GM23338 (cell line): ENCODE data around the gene SORD. TPM values are rescaled to one million over a fixed set of nuclear protein-coding genes. Genes with fewer than 3 reads are reported as not detected.

Experiments
- ATAC-seq: fragments of 200-7000 bp; cut with Tn5 transposase; 3 replicates; pipeline ENCODE4 v1.9.1; 2020
- DNase-seq: peaks from one replicate; pipeline ENCODE4 v3.0.0-alpha.2; 2015; ENCODE audit warnings: low spot score
- H2AFZ ChIP-seq: fragments of 200-600 bp; sonication (generic); 2 replicates; pipeline ENCODE4 v1.8.0; 2016; ENCODE audit warnings: antibody characterized with exemption, mild to moderate bottlenecking, moderate library complexity
- H3F3A ChIP-seq: fragments of 200-600 bp; sonication (generic); replicated peaks from 2 replicates; pipeline ENCODE4 v1.8.0; 2017; ENCODE audit warnings: antibody characterized with exemption, mixed run types, low read depth
- H3K27ac ChIP-seq: fragments of 200-600 bp; sonication (generic); 2 replicates; pipeline ENCODE4 v1.6.1; 2016; ENCODE audit warnings: low read depth
- H3K27me3 ChIP-seq: fragments of 200-600 bp; sonication (generic); 2 replicates; pipeline ENCODE4 v1.8.0; 2016; ENCODE audit warnings: mild to moderate bottlenecking, mixed run types, moderate library complexity; ENCODE audit not compliant: insufficient read depth
- H3K36me3 ChIP-seq: fragments of 200-600 bp; sonication (generic); 2 replicates; pipeline ENCODE4 v1.8.0; 2016; ENCODE audit warnings: mild to moderate bottlenecking; ENCODE audit not compliant: insufficient read depth
- H3K4me1 ChIP-seq: fragments of 200-600 bp; sonication (generic); 2 replicates; pipeline ENCODE4 v1.8.0; 2016; ENCODE audit warnings: mild to moderate bottlenecking, moderate library complexity; ENCODE audit not compliant: insufficient read depth
- H3K4me2 ChIP-seq: fragments of 200-600 bp; sonication (generic); 2 replicates; pipeline ENCODE4 v1.7.1; 2017; ENCODE audit warnings: mixed run types
- H3K4me3 ChIP-seq: fragments of 200-600 bp; sonication (generic); 2 replicates; pipeline ENCODE4 v1.6.1; 2016; ENCODE audit warnings: mixed run types
- H3K79me2 ChIP-seq: fragments of 200-600 bp; sonication (generic); replicated peaks from 2 replicates; pipeline ENCODE4 v1.8.0; 2017; ENCODE audit warnings: mild to moderate bottlenecking; ENCODE audit not compliant: insufficient read depth
- H3K9me2 ChIP-seq: fragments of 200-600 bp; sonication (generic); 2 replicates; pipeline ENCODE4 v1.8.0; 2017; ENCODE audit not compliant: insufficient read depth
- H4K20me1 ChIP-seq: fragments of 200-600 bp; sonication (generic); replicated peaks from 2 replicates; pipeline ENCODE4 v1.8.0; 2017; ENCODE audit warnings: mild to moderate bottlenecking; ENCODE audit not compliant: insufficient read depth
- H3K27ac Mint-ChIP-seq: 2 replicates; pipeline ENCODE4 v1.8.0; 2020; ENCODE audit warnings: inconsistent platforms, mild to moderate bottlenecking, moderate library complexity, mixed read lengths
- H3K27me3 Mint-ChIP-seq: 3 replicates; pipeline ENCODE4 v1.8.0; 2022; ENCODE audit warnings: low read depth, mild to moderate bottlenecking, moderate library complexity, mixed read lengths, inconsistent platforms; ENCODE audit not compliant: insufficient read depth, poor library complexity
- H3K36me3 Mint-ChIP-seq: 3 replicates; pipeline ENCODE4 v1.8.0; 2021; ENCODE audit warnings: low read depth, mild to moderate bottlenecking, inconsistent platforms, moderate library complexity, mixed read lengths
- H3K4me1 Mint-ChIP-seq: 3 replicates; pipeline ENCODE4 v1.8.0; 2020; ENCODE audit warnings: mild to moderate bottlenecking, inconsistent platforms, mixed read lengths
- H3K4me3 Mint-ChIP-seq: 3 replicates; pipeline ENCODE4 v1.8.0; 2021; ENCODE audit warnings: moderate library complexity, mild to moderate bottlenecking, inconsistent platforms, mixed read lengths
- H3K9me3 Mint-ChIP-seq: 3 replicates; pipeline ENCODE4 v1.8.0; 2020; ENCODE audit warnings: moderate library complexity, mild to moderate bottlenecking, inconsistent platforms, mixed read lengths
- CREB1 ChIP-seq: fragments of 250-450 bp; sonication (Bioruptor Pico); IDR thresholded peaks from 2 replicates; pipeline ENCODE4 v1.5.0; 2020; ENCODE audit warnings: low read depth, mild to moderate bottlenecking, moderate library complexity
- CTCF ChIP-seq, 2 experiments: fragments of 200-600 bp in 1 of 2; sonication (generic) in 1 of 2; conservative IDR thresholded peaks; 2 replicates each; pipeline versions ENCODE4 v1.5.1 to v1.6.1; 2016 to 2017; ENCODE audit warnings: antibody characterized with exemption in 2 of 2, low read depth in 2 of 2, mild to moderate bottlenecking in 2 of 2, moderate library complexity in 1 of 2
- EZH2phosphoT487 ChIP-seq: fragments of 200-600 bp; sonication (generic); IDR thresholded peaks from one replicate; pipeline ENCODE4 v1.8.1; 2018; ENCODE audit warnings: antibody characterized with exemption; ENCODE audit not compliant: unreplicated experiment
- JUNB ChIP-seq: IDR thresholded peaks from one replicate; pipeline ENCODE4 v1.6.1; 2016; ENCODE audit warnings: antibody characterized with exemption; ENCODE audit not compliant: unreplicated experiment
- POLR2AphosphoS5 ChIP-seq: IDR thresholded peaks from 2 replicates; pipeline ENCODE4 v1.6.1; 2016; ENCODE audit warnings: antibody characterized with exemption, low read depth
- REST ChIP-seq: IDR thresholded peaks from one replicate; pipeline ENCODE4 v1.6.1; 2018; ENCODE audit warnings: antibody characterized with exemption; ENCODE audit not compliant: unreplicated experiment
- ZNF114 ChIP-seq: fragments of 250-450 bp; sonication (Bioruptor Pico); IDR thresholded peaks from 2 replicates; pipeline ENCODE4 v1.5.0; 2020; ENCODE audit warnings: mild to moderate bottlenecking, moderate library complexity
- ZNF462 ChIP-seq: fragments of 250-450 bp; sonication (Bioruptor Pico); IDR thresholded peaks from 2 replicates; pipeline ENCODE4 v1.5.0; 2020; ENCODE audit warnings: mild to moderate bottlenecking, moderate library complexity
- polyA plus RNA-seq: library from polyadenylated mRNA; unstranded; fragments of >200 nt; fragmentation: Nextera tagmentation; extraction: Ambion mirVana; gene quantifications from 2 replicates; pipeline ENCODE4 v1.2.1, GENCODE V29; 2016
- total RNA-seq: library from RNA; depleted of rRNA; stranded (reverse); fragments of >200 nt; shearing (Covaris generic); gene quantifications from 2 replicates; pipeline ENCODE4 v1.2.3, GENCODE V29; 2014

SORD gene
- total and polyA plus RNA-seq, 2 experiments from 2014 or later: 12.5 to 55.0 TPM

GRCh38 chr15:45113380-45113990 is 90.5 kb downstream of the SORD start (continued):
- no peak for TF ChIP-seq ZNF462 (CRISPR knock-in tag)
- TF ChIP-seq CREB1: no peak
- TF ChIP-seq REST: no peak

- H3K9me3 Mint-ChIP-seq: peaks cover 12% of the 10 kb centered on the region
- H3K4me3 Mint-ChIP-seq: peak within 1 kb of the TSS; percentile 58
- Histone ChIP-seq H4K20me1 (peaks cover 4% of the 10 kb centered on the region; the same call in 1 of the 2 replicates), H3K27me3 (peaks cover 98% of the 10 kb centered on the region), H3K36me3 (no peaks in the 10 kb centered on the region), H3K4me3 (peak within 1 kb of the TSS; percentile 58), H3K27ac (no peak within 1 kb of the TSS), H3K4me2 (peak within 1 kb of the TSS; percentile 88), H3K79me2 (no peaks in the 10 kb centered on the region), H3K4me1 (peaks cover 40% of the 10 kb centered on the region), H3F3A (no peaks in the 10 kb centered on the region), H3K9me2 (no peaks in the 10 kb centered on the region), H2AFZ (peak within 1 kb of the TSS; percentile 93)
- DNase-seq: peak; percentile 31
- no peak within 1 kb of the TSS for H3K27ac Mint-ChIP-seq
- no peaks in the 10 kb centered on the region; the same call in 2 of the 3 replicates for H3K36me3 Mint-ChIP-seq
- H3K4me1 Mint-ChIP-seq: peaks cover 27% of the 10 kb centered on the region
- H3K27me3 Mint-ChIP-seq: peaks cover 87% of the 10 kb centered on the region
- peak; percentile 0; the same call in 1 of the 3 replicates for ATAC-seq
- no peak for TF ChIP-seq POLR2AphosphoS5
- TF ChIP-seq REST: no peak
- no peak for TF ChIP-seq JUNB
- no peak for TF ChIP-seq ZNF114 (CRISPR knock-in tag)
- no peak for TF ChIP-seq CTCF (conservative IDR thresholded peaks at IDR 0.05; ENCODE audit: low read depth in 2 of 2)
- TF ChIP-seq EZH2phosphoT487: peak; percentile 65
These were observed 91.2 kb downstream of the SORD start, which contains the start of the genes DUOX2 and DUOXA2 for GRCh38 chr15:45114076-45114750. TSS of gene DUOX2 (minus strand) at chr15:45114172. CDS start at chr15:45113411, 761 bp downstream. TSS of gene DUOXA2 (plus strand) at chr15:45114326. CDS start at chr15:45114606, 280 bp downstream.
